H9 (cell line): ENCODE results near the gene WFIKKN2. TPM values are rescaled to one million over a fixed set of nuclear protein-coding genes. Genes with fewer than 3 reads are reported as not detected.

ENCODE experiments used
- DNase-seq: peaks from one replicate; pipeline ENCODE4 v3.0.0-alpha.2; 2017
- H2AFZ ChIP-seq: one replicate; pipeline ENCODE4 v1.6.1; 2013; ENCODE audit warnings: mild to moderate bottlenecking, low read length, control low read depth, moderate library complexity
- H2AK5ac ChIP-seq: 2 replicates; pipeline ENCODE4 v1.6.1; 2013; ENCODE audit warnings: low read length, control low read depth, mixed read lengths; ENCODE audit not compliant: insufficient read length
- H2BK120ac ChIP-seq: one replicate; pipeline ENCODE4 v1.6.1; 2013; ENCODE audit warnings: low read depth, mild to moderate bottlenecking, low read length, control low read depth, inconsistent platforms; ENCODE audit not compliant: poor library complexity, severe bottlenecking
- H2BK12ac ChIP-seq: 2 replicates; pipeline ENCODE4 v1.6.1; 2013; ENCODE audit warnings: low read length, control low read depth, mixed read lengths, low read depth; ENCODE audit not compliant: insufficient read length
- H2BK15ac ChIP-seq: 2 replicates; pipeline ENCODE4 v1.6.1; 2013; ENCODE audit warnings: low read depth, low read length, control low read depth
- H2BK20ac ChIP-seq: one replicate; pipeline ENCODE4 v1.6.1; 2013; ENCODE audit warnings: low read depth, mild to moderate bottlenecking, low read length, control low read depth, inconsistent platforms; ENCODE audit not compliant: poor library complexity, severe bottlenecking
- H2BK5ac ChIP-seq: 2 replicates; pipeline ENCODE4 v1.6.1; 2013; ENCODE audit warnings: low read length, control low read depth, mixed read lengths; ENCODE audit not compliant: insufficient read length
- H3K14ac ChIP-seq: 2 replicates; pipeline ENCODE4 v1.6.1; 2013; ENCODE audit warnings: low read length, control low read depth; ENCODE audit not compliant: insufficient read depth
- H3K18ac ChIP-seq: 2 replicates; pipeline ENCODE4 v1.6.1; 2013; ENCODE audit warnings: low read depth, mild to moderate bottlenecking, mixed read lengths, low read length, control low read depth; ENCODE audit not compliant: insufficient read length
- H3K23ac ChIP-seq: 2 replicates; pipeline ENCODE4 v1.6.1; 2013; ENCODE audit warnings: low read length, control low read depth, mixed read lengths, low read depth; ENCODE audit not compliant: insufficient read length
- H3K23me2 ChIP-seq: 2 replicates; pipeline ENCODE4 v1.6.1; 2013; ENCODE audit warnings: low read depth, mild to moderate bottlenecking, mixed read lengths, low read length, control low read depth; ENCODE audit not compliant: insufficient read length, poor library complexity, severe bottlenecking
- H3K27ac ChIP-seq: 2 replicates; pipeline ENCODE4 v1.5.1; 2013; ENCODE audit warnings: low read length, control low read depth, mixed read lengths, low read depth; ENCODE audit not compliant: insufficient read length
- H3K27me3 ChIP-seq: 2 replicates; pipeline ENCODE4 v1.6.1; 2013; ENCODE audit warnings: low read length, control low read depth, inconsistent platforms; ENCODE audit not compliant: insufficient read depth
- H3K4ac ChIP-seq: 2 replicates; pipeline ENCODE4 v1.6.1; 2013; ENCODE audit warnings: low read depth, mild to moderate bottlenecking, control low read depth, inconsistent platforms, low read length, moderate library complexity
- H3K4me1 ChIP-seq: 2 replicates; pipeline ENCODE4 v1.6.1; 2013; ENCODE audit warnings: low read length, control low read depth, inconsistent platforms; ENCODE audit not compliant: insufficient read depth
- H3K4me2 ChIP-seq: 2 replicates; pipeline ENCODE4 v1.6.1; 2013; ENCODE audit warnings: low read length, control low read depth, mixed read lengths; ENCODE audit not compliant: insufficient read length, insufficient read depth
- H3K56ac ChIP-seq: 2 replicates; pipeline ENCODE4 v1.6.1; 2013; ENCODE audit warnings: low read depth, mild to moderate bottlenecking, mixed read lengths, low read length, control low read depth; ENCODE audit not compliant: insufficient read length
- H3K79me1 ChIP-seq: 2 replicates; pipeline ENCODE4 v1.6.1; 2013; ENCODE audit warnings: low read depth, mild to moderate bottlenecking, moderate library complexity, low read length, control low read depth, inconsistent platforms; ENCODE audit not compliant: insufficient read depth, poor library complexity, severe bottlenecking
- H3K79me2 ChIP-seq: 2 replicates; pipeline ENCODE4 v1.6.1; 2013; ENCODE audit warnings: low read length, control low read depth, inconsistent platforms; ENCODE audit not compliant: insufficient read depth
- H3K9ac ChIP-seq: 2 replicates; pipeline ENCODE4 v1.6.1; 2013; ENCODE audit warnings: low read length, control low read depth, mixed read lengths; ENCODE audit not compliant: insufficient read length; ENCODE audit errors: extremely low read depth
- H3K9me3 ChIP-seq: one replicate; pipeline ENCODE4 v1.6.1; 2013; ENCODE audit warnings: low read depth, low read length, inconsistent platforms; ENCODE audit not compliant: control insufficient read depth
- H3T11ph ChIP-seq: one replicate; pipeline ENCODE4 v1.6.1; 2013; ENCODE audit warnings: mild to moderate bottlenecking, low read length, control low read depth, inconsistent platforms
- H4K20me1 ChIP-seq: one replicate; pipeline ENCODE4 v1.6.1; 2013; ENCODE audit not compliant: control insufficient read depth, insufficient read length, insufficient read depth
- H4K5ac ChIP-seq: 2 replicates; pipeline ENCODE4 v1.6.1; 2013; ENCODE audit warnings: low read depth, mild to moderate bottlenecking, mixed read lengths, low read length, control low read depth; ENCODE audit not compliant: insufficient read length
- H4K8ac ChIP-seq: replicated peaks from 2 replicates; pipeline ENCODE4 v1.6.1; 2013; ENCODE audit warnings: low read length, control low read depth, mixed read lengths, low read depth; ENCODE audit not compliant: insufficient read length
- H4K91ac ChIP-seq: 2 replicates; pipeline ENCODE4 v1.6.1; 2013; ENCODE audit warnings: low read depth, mild to moderate bottlenecking, moderate library complexity, mixed read lengths, low read length, control low read depth; ENCODE audit not compliant: insufficient read length
- H3K27ac Mint-ChIP-seq, 3 experiments: 2 replicates in 2 of 3; 3 replicates in 1 of 3; pipeline ENCODE4 v1.8.0; 2020 to 2021; ENCODE audit warnings: mixed read lengths in 3 of 3, mild to moderate bottlenecking in 1 of 3, moderate library complexity in 1 of 3
- H3K27me3 Mint-ChIP-seq: 2 replicates; pipeline ENCODE4 v1.8.0; 2021; ENCODE audit warnings: low read depth, mild to moderate bottlenecking, moderate library complexity, mixed read lengths
- H3K36me3 Mint-ChIP-seq, 3 experiments: 2 replicates in 2 of 3; 3 replicates in 1 of 3; pipeline ENCODE4 v1.8.0; 2020 to 2021; ENCODE audit warnings: low read depth in 3 of 3, mixed read lengths in 3 of 3; ENCODE audit not compliant: insufficient read depth in 1 of 3
- H3K4me1 Mint-ChIP-seq, 2 experiments: 2 replicates each; pipeline ENCODE4 v1.8.0; 2020; ENCODE audit warnings: mixed read lengths in 2 of 2
- H3K4me3 Mint-ChIP-seq, 2 experiments: 2 replicates in 1 of 2; 3 replicates in 1 of 2; pipeline ENCODE4 v1.8.0; 2020 to 2021; ENCODE audit warnings: mild to moderate bottlenecking in 2 of 2, mixed read lengths in 2 of 2, moderate library complexity in 1 of 2
- H3K9me3 Mint-ChIP-seq, 2 experiments: 2 replicates in 1 of 2; 3 replicates in 1 of 2; pipeline ENCODE4 v1.8.0; 2020; ENCODE audit warnings: mild to moderate bottlenecking in 2 of 2, mixed read lengths in 2 of 2, moderate library complexity in 1 of 2
- WGBS: extraction: QIAGEN DNeasy Blood & Tissue Kit; methylation state at CpG from one replicate; pipeline ENCODE4 v1.1.7; 2013; ENCODE audit warnings: missing lambda C conversion rate, low lambda C conversion rate, mixed read lengths; ENCODE audit not compliant: insufficient read length; ENCODE audit errors: extremely low coverage; 5-methylcytosine and 5-hydroxymethylcytosine counted together
- total RNA-seq: library from RNA; stranded (reverse); gene quantifications from 2 replicates; pipeline ENCODE4 v1.2.1, GENCODE V29; 2021
- TF ChIP-seq, protein P1 (sequence below): fragments of 200-600 bp; sonication (generic); conservative IDR thresholded peaks from 3 replicates; pipeline ENCODE4 v1.8.0; 2021; ENCODE audit warnings: antibody characterized with exemption, mild to moderate bottlenecking

The WFIKKN2 gene
- total RNA-seq, 1 experiment from 2014 or later = 1.1 TPM

DNA sequence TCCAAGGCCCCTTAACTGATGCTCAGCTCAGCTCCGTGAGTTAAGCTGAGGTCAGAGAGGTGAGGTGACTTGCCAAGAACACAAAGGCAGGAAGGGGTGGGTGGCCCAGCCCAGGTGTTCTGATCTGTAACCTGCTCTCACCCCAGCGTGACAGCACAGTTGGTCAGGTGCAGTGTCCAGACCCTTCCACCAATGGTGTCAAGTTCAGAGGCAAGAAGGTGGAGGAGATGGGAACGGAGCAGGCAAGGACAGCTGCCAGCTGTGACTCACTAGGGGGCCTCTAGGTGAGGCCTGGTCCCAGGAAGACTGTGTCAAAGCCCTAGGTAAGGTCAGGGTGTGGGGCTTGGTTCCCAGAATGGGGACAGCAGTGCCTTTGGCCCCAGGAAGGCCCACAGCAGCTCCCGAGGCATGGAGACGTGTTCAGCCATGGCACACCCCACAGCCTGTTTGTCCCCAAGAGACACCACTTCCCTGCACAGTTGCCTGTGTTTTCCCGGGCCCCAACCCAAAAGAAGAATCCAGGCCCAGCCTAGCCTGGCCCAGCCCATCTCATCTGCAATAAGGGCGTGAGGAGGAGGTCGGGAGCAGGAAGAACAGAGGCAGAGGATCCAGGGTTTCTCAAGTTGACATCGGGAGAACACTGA lies 7.2 kb downstream of the WFIKKN2 start:
- H3K27me3 ChIP-seq = no peaks in the 10 kb centered on the region
- no peaks in the 10 kb centered on the region for H4K20me1 ChIP-seq
- H3K23me2 ChIP-seq = no peaks in the 10 kb centered on the region
- H3K79me1 ChIP-seq = no peaks in the 10 kb centered on the region
- Mint-ChIP-seq H3K36me3 (no peaks in the 10 kb centered on the region), H3K27ac (no peak overlapping the region), H3K4me1 (peaks cover 28 to 30% of the 10 kb centered on the region in 2 experiments), H3K9me3 (no peaks in the 10 kb centered on the region), H3K4me3 (no peak overlapping the region), H3K27me3 (no peaks in the 10 kb centered on the region)
- H3K4ac ChIP-seq = no peak overlapping the region
- no peak overlapping the region for H2BK20ac ChIP-seq
- no CpG with 5 or more reads among the region's 9 CpGs for WGBS
- H4K5ac ChIP-seq = no peak overlapping the region
- no peak overlapping the region for H3K9ac ChIP-seq
- H3K18ac ChIP-seq = no peak overlapping the region
- H2AFZ ChIP-seq = no peak overlapping the region
- H2BK120ac ChIP-seq = no peak overlapping the region
- H3K27ac ChIP-seq = no peak overlapping the region
- no peak overlapping the region for H3T11ph ChIP-seq
- no peak overlapping the region for H2BK5ac ChIP-seq
- no peak overlapping the region for H3K56ac ChIP-seq
- no peaks in the 10 kb centered on the region for H3K79me2 ChIP-seq
- TF ChIP-seq, protein P1, sequence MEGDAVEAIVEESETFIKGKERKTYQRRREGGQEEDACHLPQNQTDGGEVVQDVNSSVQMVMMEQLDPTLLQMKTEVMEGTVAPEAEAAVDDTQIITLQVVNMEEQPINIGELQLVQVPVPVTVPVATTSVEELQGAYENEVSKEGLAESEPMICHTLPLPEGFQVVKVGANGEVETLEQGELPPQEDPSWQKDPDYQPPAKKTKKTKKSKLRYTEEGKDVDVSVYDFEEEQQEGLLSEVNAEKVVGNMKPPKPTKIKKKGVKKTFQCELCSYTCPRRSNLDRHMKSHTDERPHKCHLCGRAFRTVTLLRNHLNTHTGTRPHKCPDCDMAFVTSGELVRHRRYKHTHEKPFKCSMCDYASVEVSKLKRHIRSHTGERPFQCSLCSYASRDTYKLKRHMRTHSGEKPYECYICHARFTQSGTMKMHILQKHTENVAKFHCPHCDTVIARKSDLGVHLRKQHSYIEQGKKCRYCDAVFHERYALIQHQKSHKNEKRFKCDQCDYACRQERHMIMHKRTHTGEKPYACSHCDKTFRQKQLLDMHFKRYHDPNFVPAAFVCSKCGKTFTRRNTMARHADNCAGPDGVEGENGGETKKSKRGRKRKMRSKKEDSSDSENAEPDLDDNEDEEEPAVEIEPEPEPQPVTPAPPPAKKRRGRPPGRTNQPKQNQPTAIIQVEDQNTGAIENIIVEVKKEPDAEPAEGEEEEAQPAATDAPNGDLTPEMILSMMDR = no peak
- H2BK15ac ChIP-seq = no peak overlapping the region
- H3K4me1 ChIP-seq = no peaks in the 10 kb centered on the region
- H2BK12ac ChIP-seq = no peak overlapping the region
- H4K8ac ChIP-seq = no peak overlapping the region
- no peak overlapping the region for H3K4me2 ChIP-seq
- no peak overlapping the region for H3K23ac ChIP-seq
- no peak overlapping the region for H2AK5ac ChIP-seq
- no peak overlapping the region for H4K91ac ChIP-seq
- peak; percentile 32 for DNase-seq
- no peak overlapping the region for H3K14ac ChIP-seq
- no peaks in the 10 kb centered on the region for H3K9me3 ChIP-seq
